ENCODE results near the gene RHBDL1. TPM values are rescaled to one million over a fixed set of nuclear protein-coding genes. Genes with fewer than 3 reads are reported as not detected.

The RHBDL1 gene
- total and polyA plus RNA-seq, 2 of the 8 experiments (the other 6 are each of a cell fraction or from before 2014, with no cell fraction given) = 4.0 to 8.1 TPM

DNA sequence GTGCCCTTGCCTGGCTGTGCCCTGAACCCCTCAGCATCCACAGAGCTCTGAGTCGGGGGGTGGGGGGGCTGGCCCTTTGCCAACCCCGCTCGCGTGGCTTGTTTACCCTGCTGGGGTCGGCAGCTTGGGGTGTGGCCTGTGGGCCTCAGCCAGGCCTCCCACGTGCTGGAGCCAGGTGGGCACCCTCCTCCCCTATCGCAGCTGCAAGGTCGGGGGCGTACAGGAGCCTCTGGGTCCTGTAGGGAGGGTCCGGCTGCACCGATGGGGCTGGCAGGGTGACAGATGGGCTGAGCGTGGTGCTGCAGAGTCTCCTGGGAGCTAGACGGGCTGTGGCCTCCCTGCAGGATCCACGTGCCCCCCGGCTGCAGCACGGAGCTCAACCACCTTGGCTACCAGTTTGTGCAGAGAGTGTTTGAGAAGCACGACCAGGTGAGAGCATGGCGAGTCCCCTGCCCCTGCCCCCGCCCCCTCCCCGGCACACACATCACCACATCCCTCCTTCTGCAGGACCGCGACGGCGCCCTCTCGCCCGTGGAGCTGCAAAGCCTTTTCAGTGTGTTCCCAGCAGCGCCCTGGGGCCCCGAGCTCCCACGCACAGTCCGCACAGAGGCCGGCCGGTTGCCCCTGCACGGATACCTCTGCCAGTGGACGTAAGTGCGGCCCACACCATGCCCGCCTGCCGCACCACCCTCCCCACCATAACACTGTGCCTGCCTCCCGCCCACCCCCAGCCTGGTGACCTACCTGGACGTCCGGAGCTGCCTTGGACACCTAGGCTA lies 3.9 kb upstream of the RHBDL1 start:
- Histone ChIP-seq H3K9ac (replicated peaks in 1 of 4; ENCODE audit: extremely low read depth in 1 of 4, low read depth in 3 of 4, low read length in 3 of 4) (no peak overlapping the region), H3K18ac (ENCODE audit: extremely low read depth, low read length) (no peak overlapping the region), H2BK20ac (ENCODE audit: low read length) (no peak overlapping the region), H4K91ac (replicated peaks; ENCODE audit: insufficient read length, low read length) (no peak overlapping the region), H3K23ac (ENCODE audit: insufficient read length) (no peak overlapping the region), H3K27ac (ENCODE audit: low read depth, low read length) (no peak overlapping the region), H3K79me2 (ENCODE audit: control insufficient read depth in 1 of 2, insufficient read depth in 2 of 2, low read length in 2 of 2) (peaks cover 0 to 13% of the 10 kb centered on the region in 2 experiments; a peak in 1 of 4 replicates), H3K9me3 (ENCODE audit: insufficient read depth in 2 of 2, low read depth in 1 of 2, low read length in 1 of 2) (no peaks in the 10 kb centered on the region), H4K20me1 (replicated peaks in 1 of 2; ENCODE audit: control insufficient read depth in 1 of 2, insufficient read depth in 2 of 2, low read length in 2 of 2) (peaks cover 5 to 27% of the 10 kb centered on the region in 2 experiments), H2BK12ac (ENCODE audit: low read depth, low read length) (no peak overlapping the region), H3K4me1 (replicated peaks in 1 of 4; ENCODE audit: control insufficient read depth in 3 of 4, insufficient read depth in 4 of 4, low read length in 3 of 4) (peaks cover 0 to 19% (median 17%) of the 10 kb centered on the region in 4 experiments; a peak in 6 of 7 replicates), H3K27me3 (replicated peaks in 1 of 4; ENCODE audit: control insufficient read depth in 3 of 4, extremely low read depth in 1 of 4, insufficient read depth in 3 of 4, low read length in 3 of 4) (peaks cover 0 to 2% (median 0%) of the 10 kb centered on the region in 4 experiments; a peak in 2 of 7 replicates), H2AK5ac (ENCODE audit: low read depth, low read length) (no peak overlapping the region), H3K4me2 (ENCODE audit: insufficient read depth in 1 of 2, low read depth in 2 of 2, low read length in 2 of 2) (no peak overlapping the region), H2BK15ac (ENCODE audit: low read length) (no peak overlapping the region), H2BK120ac (replicated peaks; ENCODE audit: low read depth, low read length) (no peak overlapping the region), H3K4ac (replicated peaks; ENCODE audit: insufficient read length, low read depth, low read length) (no peak overlapping the region), H4K5ac (ENCODE audit: insufficient read length, low read depth, low read length) (no peak overlapping the region), H3K56ac (replicated peaks; ENCODE audit: insufficient read length, low read depth, low read length) (no peak overlapping the region), H4K8ac (ENCODE audit: extremely low read depth, insufficient read depth, low read length) (no peak overlapping the region), H3K4me3 (ENCODE audit: extremely low read depth in 1 of 4, insufficient read depth in 2 of 4, low read depth in 3 of 4, low read length in 4 of 4) (no peak overlapping the region), H3K79me1 (ENCODE audit: low read depth, low read length) (peaks cover 13% of the 10 kb centered on the region), H3K23me2 (ENCODE audit: low read depth, low read length) (peaks cover 12% of the 10 kb centered on the region), H3K14ac (ENCODE audit: insufficient read length) (no peak overlapping the region), H2BK5ac (ENCODE audit: low read depth, low read length) (no peak overlapping the region), H3K36me3 (ENCODE audit: control insufficient read depth in 2 of 4, insufficient read depth in 4 of 4, low read length in 3 of 4) (peaks cover 14 to 44% (median 33%) of the 10 kb centered on the region in 4 experiments), H2AFZ (ENCODE audit: low read length) (no peak overlapping the region)
- WGBS, 2 experiments (ENCODE audit: extremely low coverage in 1 of 2, insufficient coverage in 1 of 2, insufficient read length in 1 of 2, insufficient replicate concordance in 2 of 2, low coverage in 1 of 2, low lambda C conversion rate in 2 of 2, missing lambda C conversion rate in 1 of 2) = 94% methylated on average over 18 of the region's 40 CpGs; no CpG with 5 or more reads in 1 of the 2 experiments
- TF ChIP-seq CBX5 (IDR thresholded peaks at IDR 0.05; ENCODE audit: low read depth, low read length) (no peak), SP2 (IDR thresholded peaks at IDR 0.05; ENCODE audit: low read length) (no peak), EP300 (IDR thresholded peaks at IDR 0.05; ENCODE audit: borderline replicate concordance in 1 of 2, low read depth in 2 of 2, low read length in 2 of 2) (no peak), POLR2AphosphoS5 (IDR thresholded peaks at IDR 0.05; ENCODE audit: low read depth, low read length) (no peak), CEBPB (IDR thresholded peaks at IDR 0.05; ENCODE audit: low read depth, low read length) (no peak)
- FAIRE-seq = no peak
- no peak for DNase-seq (ENCODE audit: low read depth in 1 of 2, low spot score in 2 of 2)
- CTCF ChIA-PET (ENCODE audit: partially characterized antibody) = interaction anchor here (1.3 to 12.0 kb wide), 3 partner anchors 12 to 89 kb away, joined by 5 to 75 read pairs (median 7); partner anchors contain the start of gene WDR24
- POLR2A ChIA-PET (ENCODE audit: partially characterized antibody) = interaction anchor here (0.8 to 17.4 kb wide), 6 partner anchors 6 to 38 kb away, joined by 3 to 214 read pairs (median 4); partner anchors contain the start of genes JMJD8, RHBDL1, RHOT2 and STUB1
